ENCODE data around the gene URB1. TPM values are rescaled to one million over a fixed set of nuclear protein-coding genes. Genes with fewer than 3 reads are reported as not detected.
"Not testable (repeated sequence)": the region's sequence is repeated elsewhere in the genome, so short reads cannot be mapped to it uniquely, and the experiment has no call there.

Gene URB1, protein sequence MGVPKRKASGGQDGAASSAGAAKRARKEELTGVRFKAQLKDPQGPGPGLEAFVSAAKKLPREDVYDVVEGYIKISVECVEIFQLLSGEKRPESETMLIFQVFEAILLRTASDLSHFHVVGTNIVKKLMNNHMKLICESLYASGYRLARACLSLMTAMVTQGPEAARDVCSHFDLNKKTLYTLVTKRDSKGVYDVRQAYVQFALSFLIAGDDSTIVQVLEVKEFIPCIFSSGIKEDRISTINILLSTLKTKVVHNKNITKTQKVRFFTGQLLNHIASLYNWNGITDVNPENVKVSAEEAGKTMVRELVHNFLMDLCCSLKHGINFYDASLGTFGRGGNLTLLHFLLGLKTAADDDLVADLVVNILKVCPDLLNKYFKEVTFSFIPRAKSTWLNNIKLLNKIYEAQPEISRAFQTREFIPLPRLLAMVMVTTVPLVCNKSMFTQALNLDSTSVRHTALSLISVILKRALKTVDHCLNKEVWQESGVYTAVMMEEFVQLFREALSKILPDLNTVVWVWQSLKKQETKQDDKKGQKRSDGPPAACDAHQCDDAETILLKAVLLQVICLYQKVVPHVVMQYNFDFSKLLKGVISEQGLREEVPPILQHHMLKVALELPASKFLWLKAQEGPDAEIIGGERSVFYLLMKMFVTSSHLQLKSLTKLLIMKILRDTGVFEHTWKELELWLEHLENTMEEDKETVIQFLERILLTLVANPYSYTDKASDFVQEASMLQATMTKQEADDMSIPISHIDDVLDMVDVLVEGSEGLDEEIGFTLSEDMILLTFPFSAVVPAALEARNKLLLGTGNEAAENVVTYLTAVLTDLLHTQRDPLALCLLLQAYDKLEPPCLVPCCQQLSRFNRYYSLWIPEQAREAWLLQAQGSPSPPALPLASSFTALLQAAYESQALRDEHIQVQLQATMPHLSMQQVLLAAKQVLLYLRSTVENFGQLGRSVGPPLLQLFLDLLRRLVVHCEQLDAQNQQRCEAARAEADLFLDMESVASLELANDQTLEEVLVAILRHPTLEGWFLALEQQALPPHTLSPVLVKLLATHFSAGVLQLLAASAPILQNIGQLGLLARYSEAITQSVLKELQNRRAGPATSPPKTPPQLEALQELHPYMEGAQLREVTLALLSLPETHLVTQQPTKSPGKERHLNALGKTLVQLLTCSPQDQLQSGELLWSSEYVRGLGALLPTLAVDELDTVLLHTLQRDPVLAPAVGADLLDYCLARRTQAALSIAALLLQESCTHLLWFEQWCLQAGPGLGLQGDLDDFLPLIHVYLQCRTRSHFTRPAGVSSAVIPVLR (N-terminal part only)
- 1 to 10 TPM; 3.8 to 9.1 (median 4.0) TPM for polyA plus RNA-seq

DNA sequence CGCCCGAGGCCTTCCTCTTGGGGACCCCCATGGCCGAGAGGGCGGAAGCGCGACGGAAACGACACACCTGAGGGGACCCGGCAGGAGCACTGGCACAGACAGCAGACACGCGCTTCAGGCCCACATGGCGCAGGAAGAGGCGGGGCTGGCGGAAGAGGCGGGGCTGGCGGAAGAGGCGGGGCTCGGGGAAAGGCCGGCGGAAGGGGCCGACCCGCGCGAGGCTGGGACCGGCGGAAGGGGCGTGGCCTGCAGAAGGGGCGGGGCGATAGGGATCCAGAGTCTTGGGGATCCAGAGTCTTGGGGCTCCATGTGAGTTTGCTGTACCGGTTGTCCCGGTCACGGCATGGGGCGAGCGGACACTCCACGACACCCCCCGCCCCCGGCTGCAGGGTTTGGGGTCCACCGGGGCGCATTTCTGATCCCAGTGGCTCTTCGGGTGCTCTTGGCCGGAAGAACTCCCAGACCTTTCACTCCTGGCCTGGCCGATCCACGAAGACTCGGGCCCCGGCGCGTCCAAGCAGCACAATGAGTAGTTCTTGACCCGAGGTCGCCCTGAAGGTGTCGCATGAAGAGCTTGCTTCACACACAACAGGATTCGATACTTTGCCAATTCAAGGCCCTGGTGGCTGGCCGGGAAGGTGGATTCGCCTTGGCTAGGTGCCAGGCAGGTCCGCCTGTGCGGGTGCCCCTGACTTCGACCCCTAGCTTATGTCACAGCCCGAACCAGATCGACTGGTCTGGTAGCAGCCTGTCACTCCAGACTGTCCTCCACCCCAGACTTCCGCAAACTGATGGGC, at the start of gene URB1:
URB1 (minus strand) TSS at position 133 of the 797 bp plus-strand sequence; CDS start at position 31, 102 bp downstream.
- WGBS, 3 donors = 2 to 7% (median 4%) methylated on average over 55 to 59 of the region's 59 CpGs
- peak within 1 kb of the TSS; percentile 29 for H3K27ac ChIP-seq (ENCODE audit: low read depth, low read length)

DNA sequence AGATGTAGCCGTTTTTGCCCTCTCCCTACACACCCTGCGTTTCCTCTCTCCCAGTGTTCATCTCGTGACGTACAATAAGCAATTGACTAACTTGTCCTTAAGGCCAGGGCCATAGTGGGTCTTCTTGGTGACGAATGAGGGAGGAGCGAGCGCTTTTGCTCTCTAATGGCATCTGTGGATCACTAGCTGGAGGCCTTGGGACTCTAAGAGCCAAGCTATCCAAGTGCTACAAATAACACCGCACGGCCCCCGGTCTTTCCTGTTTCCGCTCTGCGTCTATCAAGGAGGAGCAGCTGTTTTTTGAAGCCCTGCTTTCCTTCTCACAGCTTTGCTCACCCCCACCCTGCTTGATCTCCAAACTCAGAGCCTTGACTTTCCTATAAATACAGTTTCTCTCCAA, 44.9 kb upstream of the URB1 start:
- H3K27ac ChIP-seq (ENCODE audit: low read depth, low read length) = no peak overlapping the region
- whole genome bisulfite sequencing, 3 donors = 39 to 67% (median 43%) methylated on average over 12 of the region's 12 CpGs

DNA sequence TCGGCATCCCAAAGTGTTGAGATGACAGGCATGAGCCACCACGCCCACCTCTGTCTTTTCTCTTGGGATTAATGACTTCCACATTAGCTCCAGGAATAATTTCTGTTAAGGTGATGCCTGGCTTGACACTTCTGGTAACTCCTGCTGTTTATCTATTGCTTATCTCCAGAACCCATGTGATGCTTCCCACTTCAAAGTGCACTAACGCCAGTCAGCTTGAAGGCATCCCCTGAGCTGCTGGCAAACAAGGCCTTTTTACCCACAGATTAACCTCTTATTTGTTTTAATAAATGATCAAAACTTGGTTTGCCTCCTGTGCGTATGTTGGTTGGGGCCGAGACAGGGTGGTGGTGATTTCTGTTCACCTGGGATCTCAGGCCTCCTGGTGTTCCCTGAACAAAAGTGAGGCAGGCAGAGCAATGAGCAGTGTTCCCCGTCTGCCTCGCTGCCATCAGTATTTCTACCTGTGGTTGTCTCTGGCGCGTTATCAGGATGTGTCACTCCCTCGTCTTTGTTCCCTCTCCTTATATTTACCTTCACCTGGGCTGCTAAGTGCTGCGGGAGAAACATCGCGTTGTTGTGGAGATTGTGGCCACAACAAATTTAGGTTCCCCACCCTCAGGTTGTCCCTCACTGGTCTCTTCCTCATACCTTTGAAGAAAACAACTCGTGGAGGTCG, 40.3 kb upstream of the URB1 start:
- not testable (repeated sequence) for H3K27ac ChIP-seq (ENCODE audit: low read depth, low read length)
- 38 to 80% (median 76%) methylated on average over 15 of the region's 15 CpGs for WGBS, 3 donors

DNA sequence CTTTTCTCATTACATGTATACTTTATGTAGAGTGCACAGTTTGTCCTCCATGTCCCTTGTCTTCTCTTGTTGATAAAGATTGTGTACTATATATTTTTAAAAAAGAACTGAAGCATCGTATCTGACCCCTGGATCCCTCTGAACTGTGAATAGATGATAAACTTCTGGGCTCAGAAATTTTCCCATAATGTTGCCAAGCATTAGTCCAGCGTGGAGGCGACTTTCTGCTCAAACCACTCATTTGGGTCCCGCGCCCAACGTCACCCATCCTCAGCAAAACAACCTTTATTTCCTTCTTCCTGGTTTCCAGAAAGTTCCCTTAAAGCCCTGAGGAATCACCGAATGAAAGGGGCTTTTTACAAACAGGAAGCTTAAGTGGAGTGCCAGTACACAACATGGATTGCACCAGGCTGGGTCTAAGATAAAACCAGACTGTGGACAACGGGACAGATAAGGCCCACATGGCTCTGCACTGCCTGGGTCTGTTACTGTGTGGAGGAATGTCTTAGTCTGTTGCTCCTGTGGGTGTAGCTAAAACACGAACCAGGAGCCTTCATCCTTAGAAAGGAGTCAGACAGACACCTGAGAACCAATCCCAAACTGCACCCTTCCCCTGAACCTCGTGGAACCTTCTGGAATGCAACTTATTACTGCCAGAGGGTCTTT, 35.3 kb upstream of the URB1 start:
- H3K27ac ChIP-seq (ENCODE audit: low read depth, low read length) = no peak overlapping the region
- WGBS, 3 donors = 59 to 67% (median 59%) methylated on average over 10 of the region's 10 CpGs

DNA sequence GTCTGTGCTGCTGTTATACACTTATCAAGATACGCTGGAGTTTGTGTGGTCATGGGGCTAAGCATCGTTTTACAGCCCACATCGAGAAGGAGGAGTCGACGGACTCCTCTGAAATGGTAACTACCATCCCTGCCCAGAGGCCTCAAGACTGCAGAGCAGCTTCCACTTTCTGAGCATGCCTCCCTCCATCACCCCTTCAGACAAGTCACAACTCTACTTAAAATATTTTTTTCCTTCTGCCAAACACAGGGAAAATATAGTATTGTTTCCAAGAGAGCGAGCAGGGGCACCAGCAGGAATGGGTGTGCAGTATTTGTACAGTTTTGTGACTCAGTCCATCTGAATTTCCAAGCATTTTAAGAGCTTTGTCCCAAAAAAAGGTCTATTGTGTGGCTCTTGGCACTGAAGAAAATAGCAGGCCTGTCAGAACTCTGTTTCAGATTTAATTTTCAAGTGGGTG, 33.8 kb upstream of the URB1 start:
- WGBS, 3 donors = 71 to 77% (median 73%) methylated on average over 6 of the region's 6 CpGs
- H3K27ac ChIP-seq (ENCODE audit: low read depth, low read length) = no peak overlapping the region

DNA sequence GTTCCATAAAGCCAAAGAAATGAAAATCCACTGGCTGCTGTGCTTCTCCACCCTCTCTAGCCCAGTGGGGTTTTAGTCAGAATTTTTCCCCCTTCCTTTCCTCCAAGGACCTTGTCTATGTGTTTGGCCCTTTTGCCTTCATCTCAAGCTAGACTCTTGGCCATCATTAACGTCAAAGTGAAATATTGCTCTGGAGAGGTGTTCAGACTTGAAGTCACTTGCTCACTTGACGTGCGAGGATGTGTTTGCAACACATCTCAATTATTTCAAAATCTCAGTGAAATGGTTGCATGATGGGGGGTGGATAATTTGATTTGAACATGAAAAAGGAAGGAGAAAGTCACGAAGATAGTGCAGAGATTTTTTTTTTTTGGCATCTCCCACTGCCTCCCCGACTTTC, 33.3 kb upstream of the URB1 start:
- 54 to 79% (median 64%) methylated on average over 5 of the region's 5 CpGs for WGBS, 3 donors
- H3K27ac ChIP-seq (ENCODE audit: low read depth, low read length) = no peak overlapping the region

DNA sequence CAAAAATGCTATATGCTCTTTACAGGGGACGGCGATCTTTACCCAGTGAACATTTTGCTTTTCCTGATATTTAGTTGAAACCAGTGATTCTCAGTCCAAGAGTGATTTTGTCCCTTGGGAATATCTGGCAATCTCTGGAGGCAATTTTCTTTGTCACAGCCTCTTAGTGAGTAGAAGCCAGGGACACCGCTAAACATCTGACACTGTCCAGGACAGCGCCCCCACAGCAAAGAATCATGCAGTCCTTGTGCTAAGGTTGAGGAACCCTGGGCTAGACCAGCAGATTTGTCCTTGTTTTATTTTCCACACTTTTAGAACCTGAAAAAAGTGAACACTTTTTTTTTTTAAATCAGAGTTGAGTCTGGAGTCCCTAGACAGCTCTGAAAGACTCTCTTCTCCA, 32.8 kb upstream of the URB1 start:
- 90 to 95% (median 90%) methylated on average over 4 of the region's 4 CpGs for WGBS, 3 donors
- H3K27ac ChIP-seq (ENCODE audit: low read depth, low read length) = no peak overlapping the region

DNA sequence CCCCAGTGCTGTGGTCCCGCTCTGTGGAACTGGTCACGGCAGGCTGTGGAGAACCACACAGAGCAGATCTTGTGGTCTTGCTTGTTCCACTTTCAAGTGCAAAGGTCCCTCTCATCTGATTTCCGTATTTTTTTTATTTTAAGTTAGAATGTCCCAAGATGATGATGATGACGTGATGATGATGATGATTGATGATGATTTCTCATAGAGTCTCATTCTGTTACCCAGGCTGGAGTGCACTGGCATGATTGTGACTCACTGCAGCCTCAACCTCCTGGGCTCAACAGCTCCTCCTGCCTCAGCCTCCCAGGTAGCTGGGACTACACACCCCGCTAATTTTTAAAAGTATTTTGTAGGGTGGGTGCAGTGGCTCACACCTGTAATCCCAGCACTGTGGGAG, 31.9 kb upstream of the URB1 start:
- WGBS, 3 donors = 86 to 90% (median 88%) methylated on average over 5 of the region's 5 CpGs
- H3K27ac ChIP-seq (ENCODE audit: low read depth, low read length) = no peak overlapping the region

DNA sequence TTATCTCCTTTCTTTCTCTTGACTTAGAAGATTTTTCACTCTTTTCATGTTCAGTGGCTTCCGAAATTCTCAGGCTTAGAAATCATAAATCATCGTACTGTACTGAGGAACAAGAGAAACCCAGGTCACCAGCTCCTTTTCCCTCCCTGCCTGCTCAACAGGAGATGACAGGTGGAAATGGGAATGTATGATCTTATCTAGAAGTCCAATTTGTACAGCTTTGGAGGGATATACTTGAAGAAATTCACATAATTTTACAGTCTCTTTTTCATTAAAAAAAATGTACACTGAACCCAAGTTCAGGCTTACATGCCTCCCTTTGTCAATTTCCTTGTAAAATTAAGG, 31.4 kb upstream of the URB1 start:
- no peak overlapping the region for H3K27ac ChIP-seq (ENCODE audit: low read depth, low read length)
- 65 to 85% (median 79%) methylated on average over 2 of the region's 2 CpGs for WGBS, 3 donors

DNA sequence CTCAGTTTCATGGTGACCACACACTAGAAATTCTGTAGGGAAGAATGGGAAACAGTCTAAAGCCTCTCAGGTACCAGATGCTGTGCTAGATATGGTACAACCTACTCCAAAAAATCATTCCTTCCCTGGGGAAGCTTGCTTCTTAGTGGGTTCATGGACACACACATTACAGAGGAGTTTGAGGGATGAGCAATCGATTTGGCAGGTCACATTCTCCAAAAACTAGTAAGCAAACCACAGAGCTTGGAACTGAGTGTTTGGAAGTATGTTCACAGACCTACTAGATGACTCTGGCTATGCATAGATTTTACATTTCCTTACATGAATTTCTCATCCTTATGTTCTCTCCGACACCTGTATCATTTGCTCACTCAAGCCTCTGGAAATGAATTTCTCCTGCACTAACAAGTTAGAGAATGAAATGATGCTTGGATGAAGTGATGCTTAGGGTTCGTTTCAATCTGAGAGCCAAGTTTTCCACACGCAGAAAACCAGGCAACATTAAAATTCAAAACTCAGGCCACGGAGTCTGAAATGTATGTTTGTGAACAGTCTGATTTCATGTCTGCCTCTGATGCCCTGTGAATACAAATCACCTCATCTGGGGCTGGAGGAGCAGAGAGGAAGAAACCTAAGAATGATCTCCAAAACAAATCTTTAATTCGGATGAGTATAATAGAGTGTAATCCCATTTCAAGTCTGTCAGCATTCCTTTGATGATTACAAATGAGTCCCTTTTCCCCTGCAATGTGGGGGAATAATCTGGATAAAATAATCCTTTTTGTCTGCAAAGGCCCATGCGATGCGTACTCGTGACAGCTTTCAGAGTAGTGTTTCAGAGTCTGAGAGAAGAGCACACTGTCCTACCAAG, 30.7 kb upstream of the URB1 start:
- H3K27ac ChIP-seq (ENCODE audit: low read depth, low read length) = no peak overlapping the region
- WGBS, 3 donors = 83 to 91% (median 87%) methylated on average over 9 of the region's 9 CpGs

DNA sequence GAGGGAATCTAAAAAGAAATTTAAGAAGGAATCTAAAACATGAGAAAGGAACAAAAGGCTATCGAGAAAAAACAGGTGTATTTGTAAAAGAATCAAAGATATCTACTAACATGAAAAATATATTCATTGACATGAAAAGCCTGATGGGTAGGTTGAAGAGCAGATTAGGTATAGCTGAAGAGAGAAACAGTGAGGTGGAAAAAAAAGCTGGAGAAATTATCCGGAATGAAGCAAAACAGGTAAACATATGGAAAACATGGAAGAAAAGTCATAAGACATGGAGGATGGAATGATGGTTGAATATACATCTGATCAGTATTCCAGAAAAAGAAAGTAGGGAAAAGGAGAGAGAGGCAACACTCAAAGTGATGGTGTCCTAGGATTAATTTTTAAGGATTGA, 29.3 kb upstream of the URB1 start:
- no peak overlapping the region for H3K27ac ChIP-seq (ENCODE audit: low read depth, low read length)
- WGBS, 3 donors = 97% methylated on average over 2 of the region's 2 CpGs

DNA sequence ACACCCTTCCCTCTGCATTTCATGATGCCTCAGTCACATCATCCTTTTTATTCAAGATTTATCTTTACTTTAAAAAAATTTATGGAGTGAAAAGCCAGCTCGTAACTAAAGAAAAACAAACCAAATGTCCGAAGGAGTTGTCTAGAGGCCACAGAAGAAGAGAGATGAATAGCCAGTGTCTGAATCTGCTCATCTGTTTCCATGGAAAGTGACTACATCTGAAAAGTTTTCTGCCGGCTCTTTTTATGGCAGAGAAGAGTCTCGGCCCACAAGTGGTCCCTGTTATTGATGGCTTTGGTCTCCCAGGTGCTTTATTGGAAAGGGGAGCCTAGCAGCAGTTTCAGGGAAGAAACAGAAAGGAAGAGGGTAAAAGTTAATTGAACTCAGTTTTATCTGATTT, 25.3 kb upstream of the URB1 start:
- no peak overlapping the region for H3K27ac ChIP-seq (ENCODE audit: low read depth, low read length)
- WGBS, 3 donors = 76 to 85% (median 84%) methylated on average over 4 of the region's 4 CpGs

DNA sequence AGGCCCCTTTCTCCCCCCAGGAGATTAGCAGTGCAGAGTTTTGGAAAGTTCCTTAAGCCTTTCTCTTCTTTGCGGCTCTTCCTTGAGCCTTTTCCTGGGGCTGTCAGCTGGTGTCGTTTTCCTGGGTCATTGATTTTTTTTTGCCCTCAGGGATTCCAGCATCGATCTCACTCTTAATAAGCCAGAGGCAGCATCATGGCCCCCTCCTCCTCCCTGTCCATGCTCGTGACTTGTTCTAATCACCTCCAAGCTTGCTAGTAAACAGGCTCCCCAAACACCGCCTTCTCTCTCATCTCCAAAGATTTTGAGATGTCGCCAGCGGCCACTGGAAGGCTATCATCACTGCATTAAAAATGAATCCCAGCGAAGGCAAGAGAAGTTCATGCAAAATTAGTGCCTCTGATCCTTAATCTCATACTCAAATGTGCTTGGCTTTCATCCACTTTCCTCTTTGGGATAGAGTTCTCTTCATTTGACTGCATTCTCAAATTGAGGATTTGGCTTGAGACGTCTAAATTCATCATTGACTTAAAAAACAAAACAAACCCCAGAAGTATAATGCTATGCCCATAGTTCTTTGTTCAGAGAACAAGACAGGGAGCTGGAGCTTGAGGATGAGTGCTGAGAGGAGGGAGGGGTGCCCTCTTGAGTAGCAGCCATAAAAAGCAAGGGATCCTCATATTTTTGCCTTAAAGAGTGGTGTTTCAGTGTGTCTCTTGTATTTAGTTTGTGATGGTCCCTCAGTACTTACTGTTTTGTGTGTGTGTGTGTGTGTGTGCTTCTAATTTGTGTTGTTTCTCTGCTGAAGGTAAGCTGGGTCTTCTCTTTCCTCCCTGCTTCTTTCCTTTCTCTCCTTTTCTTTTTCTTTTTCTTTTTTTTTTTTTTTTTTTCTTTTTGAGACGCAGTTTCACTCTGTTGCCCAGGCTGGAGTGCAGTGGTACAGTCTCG, 22.9 kb upstream of the URB1 start:
- no peak overlapping the region for H3K27ac ChIP-seq (ENCODE audit: low read depth, low read length)
- 69 to 79% (median 75%) methylated on average over 11 of the region's 11 CpGs for WGBS, 3 donors

DNA sequence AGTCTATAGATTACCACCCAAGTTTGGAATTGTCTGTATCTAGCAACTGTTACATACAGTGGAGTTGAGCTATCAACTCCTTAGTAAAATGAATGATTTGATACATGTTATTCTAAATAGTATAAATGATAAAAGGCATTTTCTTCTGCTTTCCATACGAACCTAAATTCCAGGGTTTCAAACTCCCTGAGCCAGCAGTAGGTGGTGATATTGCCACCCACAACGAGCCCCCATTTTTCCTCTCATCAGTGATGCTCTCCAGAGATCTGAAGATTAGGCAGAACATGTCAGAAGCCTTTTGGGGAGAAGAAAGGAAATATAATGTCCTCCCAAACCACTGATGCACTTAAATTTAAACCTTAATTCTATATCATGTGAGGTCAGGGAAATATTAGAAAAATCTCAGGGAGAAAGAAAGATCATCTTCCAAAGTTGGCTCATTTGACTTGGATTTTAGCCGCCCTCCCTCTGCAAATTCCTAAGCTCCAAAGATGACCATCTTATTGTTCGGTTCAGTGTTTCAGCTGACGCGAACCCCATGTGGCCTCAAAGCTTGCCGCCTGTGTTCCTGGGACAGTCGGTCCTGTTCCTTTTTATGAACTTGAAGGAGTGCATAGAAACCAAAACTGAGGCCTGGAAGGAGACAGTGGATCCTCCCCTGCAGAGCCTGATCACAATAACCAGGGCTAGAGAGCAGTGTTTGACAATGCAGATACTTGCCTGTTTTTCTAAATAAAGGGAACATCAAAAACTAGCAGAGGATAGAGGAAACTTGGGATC, 22.0 kb upstream of the URB1 start:
- H3K27ac ChIP-seq (ENCODE audit: low read depth, low read length) = no peak overlapping the region
- 63 to 74% (median 63%) methylated on average over 8 of the region's 8 CpGs for WGBS, 3 donors
